GM23248 (cell line): ENCODE results near the gene TMEM156. TPM values are rescaled to one million over a fixed set of nuclear protein-coding genes. Genes with fewer than 3 reads are reported as not detected.
A peak's percentile ranks its signal among the peaks of the same experiment; 100 is the strongest.
"Not testable (repeated sequence)": the region's sequence is repeated elsewhere in the genome, so short reads cannot be mapped to it uniquely, and the experiment has no call there.

ENCODE experiments used
- DNase-seq: peaks from one replicate; pipeline ENCODE4 v3.0.0-alpha.2; 2015
- H2AFZ ChIP-seq: fragments of 200-600 bp; sonication (generic); 2 replicates; pipeline ENCODE4 v1.6.1; 2016; ENCODE audit warnings: antibody characterized with exemption
- H3F3A ChIP-seq: fragments of 200-600 bp; sonication (generic); 2 replicates; pipeline ENCODE4 v1.6.1; 2016; ENCODE audit warnings: mild to moderate bottlenecking, antibody characterized with exemption, mixed run types; ENCODE audit not compliant: insufficient read depth
- H3K27ac ChIP-seq: fragments of 200-600 bp; sonication (generic); 2 replicates; pipeline ENCODE4 v1.5.1; 2016; ENCODE audit warnings: mild to moderate bottlenecking
- H3K27me3 ChIP-seq: fragments of 200-600 bp; sonication (generic); replicated peaks from 2 replicates; pipeline ENCODE4 v1.6.1; 2016; ENCODE audit warnings: mild to moderate bottlenecking; ENCODE audit not compliant: insufficient read depth
- H3K36me3 ChIP-seq: fragments of 200-600 bp; sonication (generic); 2 replicates; pipeline ENCODE4 v1.6.1; 2016; ENCODE audit warnings: low read depth, mild to moderate bottlenecking
- H3K4me1 ChIP-seq: fragments of 200-600 bp; sonication (generic); 2 replicates; pipeline ENCODE4 v1.6.1; 2016; ENCODE audit warnings: mild to moderate bottlenecking; ENCODE audit not compliant: insufficient read depth
- H3K4me2 ChIP-seq: fragments of 200-600 bp; sonication (generic); one replicate; pipeline ENCODE4 v1.6.1; 2016; ENCODE audit warnings: mild to moderate bottlenecking; ENCODE audit not compliant: unreplicated experiment
- H3K4me3 ChIP-seq: fragments of 200-600 bp; sonication (generic); 2 replicates; pipeline ENCODE4 v1.5.1; 2016; ENCODE audit warnings: mild to moderate bottlenecking
- H3K79me2 ChIP-seq: fragments of 200-600 bp; sonication (generic); 2 replicates; pipeline ENCODE4 v1.6.1; 2016; ENCODE audit warnings: mild to moderate bottlenecking; ENCODE audit not compliant: insufficient read depth
- H3K9ac ChIP-seq: fragments of 200-600 bp; sonication (generic); 2 replicates; pipeline ENCODE4 v1.6.1; 2016; ENCODE audit warnings: mild to moderate bottlenecking
- H3K9me2 ChIP-seq: fragments of 200-600 bp; sonication (generic); 2 replicates; pipeline ENCODE4 v1.6.1; 2016; ENCODE audit warnings: mixed run types, mild to moderate bottlenecking, moderate library complexity; ENCODE audit not compliant: insufficient read depth
- H3K9me3 ChIP-seq: fragments of 200-600 bp; sonication (generic); one replicate; pipeline ENCODE4 v1.6.1; 2017; ENCODE audit warnings: low read depth
- H4K20me1 ChIP-seq: fragments of 200-600 bp; sonication (generic); 2 replicates; pipeline ENCODE4 v1.6.0; 2016; ENCODE audit not compliant: insufficient read depth
- EZH2 ChIP-seq: fragments of 200-600 bp; sonication (generic); IDR thresholded peaks from 2 replicates; pipeline ENCODE4 v1.6.1; 2018; ENCODE audit warnings: antibody characterized with exemption, mild to moderate bottlenecking; ENCODE audit not compliant: insufficient read depth, poor library complexity, severe bottlenecking
- EZH2phosphoT487 ChIP-seq: fragments of 200-600 bp; sonication (generic); IDR thresholded peaks from 2 replicates; pipeline ENCODE4 v1.6.1; 2018; ENCODE audit warnings: antibody characterized with exemption, moderate library complexity, mild to moderate bottlenecking, low read depth; ENCODE audit not compliant: insufficient read depth
- WGBS, 2 experiments: methylation state at CpG; one replicate each; pipeline ENCODE4 v1.1.6; 2015 to 2017; ENCODE audit warnings: low lambda C conversion rate in 2 of 2, low coverage in 1 of 2; ENCODE audit errors: missing lambda C conversion rate in 2 of 2; 5-methylcytosine and 5-hydroxymethylcytosine counted together
- in situ Hi-C: fragments of 300-500 bp; cut with MboI; formaldehyde crosslinking; loops from 2 replicates; pipeline ENCODE4 v1.15.0; 2020
- polyA plus RNA-seq: library from polyadenylated mRNA; unstranded; fragments of >200 nt; fragmentation: Nextera tagmentation; extraction: Ambion mirVana; gene quantifications from 2 replicates; pipeline ENCODE4 v1.2.1, GENCODE V29; 2016
- total RNA-seq: library from RNA; depleted of rRNA; stranded (reverse); fragments of >200 nt; shearing (Covaris generic); gene quantifications from 2 replicates; pipeline ENCODE4 v1.2.3, GENCODE V29; 2014

Gene TMEM156
- total and polyA plus RNA-seq, 2 experiments from 2014 or later = 0.30 TPM; not detected in 1

- no peaks in the 10 kb centered on the region for H3K27me3 ChIP-seq
- peak overlapping the region; percentile 56 for H2AFZ ChIP-seq
- peaks cover 16% of the 10 kb centered on the region; the same call in 1 of the 2 replicates for H3F3A ChIP-seq
- H3K9me2 ChIP-seq = no peaks in the 10 kb centered on the region
- TF ChIP-seq EZH2 (no peak), EZH2phosphoT487 (no peak)
- H3K9me3 ChIP-seq = no peaks in the 10 kb centered on the region
- peaks cover 17% of the 10 kb centered on the region for H3K4me1 ChIP-seq
- in situ Hi-C loops = loop anchor here (25.0 kb wide), 1 partner anchor 95 kb away; the partner anchor contains the start of gene KLHL5
- H3K9ac ChIP-seq = peak overlapping the region; percentile 70
- H4K20me1 ChIP-seq = no peaks in the 10 kb centered on the region
- DNase-seq = peak; percentile 92
- peak overlapping the region; percentile 95 for H3K27ac ChIP-seq
- 68 to 74% methylated on average over 7 of the region's 7 CpGs for WGBS, 2 experiments
- H3K36me3 ChIP-seq = no peaks in the 10 kb centered on the region
- no peaks in the 10 kb centered on the region for H3K79me2 ChIP-seq
- H3K4me3 ChIP-seq = no peak overlapping the region
- peak overlapping the region; percentile 20 for H3K4me2 ChIP-seq
Observed at GRCh38 chr4:38967260-38968095, 64.7 kb downstream of the TMEM156 start.

GRCh38 chr4:38965866-38966265 lies 66.3 kb downstream of the TMEM156 start:
- Histone ChIP-seq H3K9ac (no peak overlapping the region), H3K27ac (no peak overlapping the region)
- no peak for DNase-seq

GRCh38 chr4:38964942-38965775 lies 67.0 kb downstream of the TMEM156 start:
- TF ChIP-seq EZH2 = no peak
- no peak for TF ChIP-seq EZH2phosphoT487
- 86 to 87% methylated on average over 11 of the region's 11 CpGs for WGBS, 2 experiments
- peaks cover 16% of the 10 kb centered on the region; the same call in 1 of the 2 replicates for H3F3A ChIP-seq
- peaks cover 17% of the 10 kb centered on the region for H3K4me1 ChIP-seq
- H3K9me3 ChIP-seq = no peaks in the 10 kb centered on the region
- H2AFZ ChIP-seq = no peak overlapping the region
- no peaks in the 10 kb centered on the region for H4K20me1 ChIP-seq
- no peaks in the 10 kb centered on the region for H3K79me2 ChIP-seq
- H3K27ac ChIP-seq = no peak overlapping the region
- H3K27me3 ChIP-seq = no peaks in the 10 kb centered on the region
- H3K9ac ChIP-seq = no peak overlapping the region
- in situ Hi-C loops = loop anchor here (25.0 kb wide), 1 partner anchor 97 kb away; the partner anchor contains the start of gene KLHL5
- no peak overlapping the region for H3K4me2 ChIP-seq
- H3K36me3 ChIP-seq = no peaks in the 10 kb centered on the region
- DNase-seq = no peak
- no peak overlapping the region for H3K4me3 ChIP-seq
- no peaks in the 10 kb centered on the region for H3K9me2 ChIP-seq

More at GRCh38 chr4:38965866-38966265, 66.3 kb downstream of the TMEM156 start:
- WGBS, 2 experiments = 90% methylated on average over 3 of the region's 3 CpGs
- H3K36me3 ChIP-seq = no peaks in the 10 kb centered on the region
- H3F3A ChIP-seq = peaks cover 16% of the 10 kb centered on the region; the same call in 1 of the 2 replicates
- TF ChIP-seq EZH2phosphoT487 (no peak), EZH2 (no peak)
- no peaks in the 10 kb centered on the region for H3K79me2 ChIP-seq
- H3K4me2 ChIP-seq = no peak overlapping the region
- H3K9me3 ChIP-seq = no peaks in the 10 kb centered on the region
- no peak overlapping the region for H3K4me3 ChIP-seq
- H4K20me1 ChIP-seq = no peaks in the 10 kb centered on the region
- H3K27me3 ChIP-seq = no peaks in the 10 kb centered on the region
- H3K9me2 ChIP-seq = no peaks in the 10 kb centered on the region
- in situ Hi-C loops = loop anchor here (25.0 kb wide), 1 partner anchor 96 kb away; the partner anchor contains the start of gene KLHL5
- peak overlapping the region; percentile 40 for H2AFZ ChIP-seq
- H3K4me1 ChIP-seq = peaks cover 17% of the 10 kb centered on the region

GRCh38 chr4:38959248-38959647 lies 73.0 kb downstream of the TMEM156 start:
- WGBS, 2 experiments = 68 to 71% methylated on average over 5 of the region's 5 CpGs
- H4K20me1 ChIP-seq, H2AFZ ChIP-seq, H3K9ac ChIP-seq, H3K4me2 ChIP-seq, H3K36me3 ChIP-seq, H3F3A ChIP-seq, H3K4me1 ChIP-seq, H3K79me2 ChIP-seq, H3K27me3 ChIP-seq, H3K9me2 ChIP-seq, H3K27ac ChIP-seq, H3K9me3 ChIP-seq, DNase-seq, H3K4me3 ChIP-seq: not testable (repeated sequence)
- in situ Hi-C loops = loop anchor here (25.0 kb wide), 1 partner anchor 103 kb away; the partner anchor contains the start of gene KLHL5
